Neural cell (in vitro differentiated cells): Measurements from ENCODE around the gene KREMEN1. TPM values are rescaled to one million over a fixed set of nuclear protein-coding genes. Genes with fewer than 3 reads are reported as not detected.

Source experiments
- H2AFZ ChIP-seq: fragments of 200-600, 300-800 bp; sonication (generic), shearing (Covaris generic); 2 replicates; pipeline ENCODE4 v1.6.0; 2014; ENCODE audit warnings: low read depth, mild to moderate bottlenecking, antibody characterized with exemption, low read length, moderate library complexity
- H3F3A ChIP-seq: fragments of 200-600 bp; shearing (Covaris generic); 2 replicates; pipeline ENCODE4 v1.6.1; 2016; ENCODE audit warnings: mild to moderate bottlenecking, moderate library complexity, mixed read lengths, antibody characterized with exemption, low read length; ENCODE audit not compliant: insufficient read depth, poor library complexity, severe bottlenecking
- H3K27ac ChIP-seq: fragments of 200-600, 300-800 bp; sonication (generic), shearing (Covaris generic); 2 replicates; pipeline ENCODE4 v1.5.1; 2014; ENCODE audit warnings: mild to moderate bottlenecking, low read length, moderate library complexity
- H3K27me3 ChIP-seq: fragments of 300-800, 200-600 bp; sonication (generic), shearing (Covaris generic); 2 replicates; pipeline ENCODE4 v1.6.0; 2014; ENCODE audit warnings: mild to moderate bottlenecking, low read depth, low read length, moderate library complexity; ENCODE audit not compliant: insufficient read depth
- H3K36me3 ChIP-seq: fragments of 300-800, 200-600 bp; sonication (generic), shearing (Covaris generic); 2 replicates; pipeline ENCODE4 v1.5.1; 2014; ENCODE audit warnings: mild to moderate bottlenecking, antibody characterized with exemption, low read length, moderate library complexity; ENCODE audit not compliant: insufficient read depth
- H3K4me2 ChIP-seq: fragments of 300-800, 200-600 bp; sonication (generic), shearing (Covaris generic); 2 replicates; pipeline ENCODE4 v1.6.0; 2014; ENCODE audit warnings: mild to moderate bottlenecking, low read length
- H3K4me3 ChIP-seq: fragments of 300-800, 200-600 bp; sonication (generic), shearing (Covaris generic); 2 replicates; pipeline ENCODE4 v1.5.1; 2014; ENCODE audit warnings: mild to moderate bottlenecking, low read length, moderate library complexity
- H3K79me2 ChIP-seq: fragments of 200-600 bp; shearing (Covaris generic); replicated peaks from 2 replicates; pipeline ENCODE4 v1.6.0; 2014; ENCODE audit warnings: mild to moderate bottlenecking, low read length, moderate library complexity; ENCODE audit not compliant: insufficient read depth
- H3K9ac ChIP-seq: fragments of 300-800, 200-600 bp; sonication (generic), shearing (Covaris generic); 2 replicates; pipeline ENCODE4 v1.6.1; 2016; ENCODE audit warnings: mild to moderate bottlenecking, low read length, mixed read lengths
- H3K9me2 ChIP-seq: fragments of 200-600 bp; shearing (Covaris generic); 2 replicates; pipeline ENCODE4 v1.6.1; 2016; ENCODE audit warnings: mild to moderate bottlenecking, low read length, mixed read lengths; ENCODE audit not compliant: insufficient read depth
- H3K9me3 ChIP-seq: fragments of 200-600, 300-800 bp; sonication (generic), shearing (Covaris generic); 2 replicates; pipeline ENCODE4 v1.6.1; 2016; ENCODE audit warnings: mild to moderate bottlenecking, mixed run types, low read length, moderate library complexity, mixed read lengths
- H4K20me1 ChIP-seq: fragments of 200-600 bp; shearing (Covaris generic); 2 replicates; pipeline ENCODE4 v1.6.1; 2016; ENCODE audit warnings: mild to moderate bottlenecking, mixed run types; ENCODE audit not compliant: insufficient read depth
- EP300 ChIP-seq: fragments of 450-650 bp; conservative IDR thresholded peaks from 2 replicates; pipeline ENCODE4 v1.6.1; 2014; ENCODE audit warnings: antibody characterized with exemption, mild to moderate bottlenecking, moderate library complexity; ENCODE audit not compliant: poor library complexity, severe bottlenecking
- EZH2 ChIP-seq: fragments of 200-600, 300-800 bp; shearing (Covaris generic), sonication (generic); IDR thresholded peaks from 2 replicates; pipeline ENCODE4 v1.6.1; 2014; ENCODE audit warnings: antibody characterized with exemption, low read length, borderline replicate concordance, mild to moderate bottlenecking; ENCODE audit not compliant: insufficient read depth, poor library complexity, severe bottlenecking
- MXI1 ChIP-seq: fragments of 450-650 bp; conservative IDR thresholded peaks from 2 replicates; pipeline ENCODE4 v1.6.1; 2014; ENCODE audit warnings: antibody characterized with exemption, mild to moderate bottlenecking; ENCODE audit not compliant: poor library complexity, severe bottlenecking
- POLR2AphosphoS5 ChIP-seq: IDR thresholded peaks from 2 replicates; pipeline ENCODE4 v1.6.1; 2012
- RAD21 ChIP-seq: fragments of 450-650 bp; conservative IDR thresholded peaks from 2 replicates; pipeline ENCODE4 v1.6.1; 2014; ENCODE audit warnings: antibody characterized with exemption, mild to moderate bottlenecking, moderate library complexity
- SMC3 ChIP-seq: fragments of 450-650 bp; conservative IDR thresholded peaks from 2 replicates; pipeline ENCODE4 v1.6.1; 2014; ENCODE audit warnings: antibody characterized with exemption, mild to moderate bottlenecking, moderate library complexity; ENCODE audit not compliant: poor library complexity
- TAF1 ChIP-seq: IDR thresholded peaks from 2 replicates; pipeline ENCODE4 v1.6.1; 2012; ENCODE audit warnings: low read depth
- polyA plus RNA-seq: library from polyadenylated mRNA; depleted of rRNA; stranded (reverse); fragments of >200 nt; gene quantifications from 2 replicates; pipeline ENCODE4 v1.2.3, GENCODE V29; 2014
- TF ChIP-seq, protein P1 (sequence below): IDR thresholded peaks from 2 replicates; pipeline ENCODE4 v1.6.1; 2012; ENCODE audit warnings: borderline replicate concordance
- TF ChIP-seq, protein P2 (sequence below): fragments of 450-650 bp; IDR thresholded peaks from 2 replicates; pipeline ENCODE4 v1.5.1; 2014; ENCODE audit warnings: antibody characterized with exemption, mild to moderate bottlenecking, moderate library complexity; ENCODE audit not compliant: poor library complexity, severe bottlenecking

The KREMEN1 gene
- polyA plus RNA-seq, 1 donor from 2014 or later = 3.3 TPM

DNA sequence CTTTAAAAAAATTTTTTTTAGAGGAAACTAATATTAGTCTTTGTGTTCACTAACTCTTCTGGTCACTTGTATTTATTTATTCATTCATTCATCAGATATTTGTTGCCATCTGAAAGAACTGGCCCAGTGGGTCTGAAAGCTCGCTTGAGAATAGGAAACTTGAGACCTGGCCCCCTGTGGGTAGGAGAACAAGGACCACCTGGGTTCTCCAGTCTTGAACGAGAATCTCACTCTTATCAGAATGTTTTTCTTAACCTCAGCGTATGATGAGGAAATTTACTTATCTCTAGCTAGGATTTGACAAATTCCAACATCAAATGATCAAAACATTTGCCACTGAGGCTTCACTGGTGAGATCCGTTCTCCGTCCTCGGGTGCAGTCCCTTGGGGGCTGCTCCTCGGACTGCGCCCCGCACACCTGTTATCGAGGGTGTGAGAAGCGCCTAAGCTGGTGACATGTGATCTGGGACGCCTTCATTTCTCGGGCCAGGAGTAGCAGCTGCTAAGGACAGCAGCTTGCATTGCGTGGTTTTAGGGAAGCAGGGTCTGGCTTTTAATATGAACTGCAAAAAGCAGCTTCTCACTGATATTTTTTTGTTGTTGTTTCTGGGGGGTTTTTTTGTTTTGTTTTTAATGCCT is 17.5 kb upstream of the KREMEN1 start:
- Histone ChIP-seq H3K36me3 (no peaks in the 10 kb centered on the region), H3K4me2 (no peak overlapping the region), H3K79me2 (no peaks in the 10 kb centered on the region), H3K9me3 (no peaks in the 10 kb centered on the region), H3K4me3 (no peak overlapping the region), H4K20me1 (no peaks in the 10 kb centered on the region), H3K27ac (no peak overlapping the region), H3K27me3 (no peaks in the 10 kb centered on the region), H2AFZ (no peak overlapping the region), H3F3A (no peaks in the 10 kb centered on the region), H3K9me2 (no peaks in the 10 kb centered on the region), H3K9ac (no peak overlapping the region)
- no peak for TF ChIP-seq EZH2
- no peak for TF ChIP-seq MXI1
- TF ChIP-seq RAD21 = no peak
- TF ChIP-seq, protein P1, sequence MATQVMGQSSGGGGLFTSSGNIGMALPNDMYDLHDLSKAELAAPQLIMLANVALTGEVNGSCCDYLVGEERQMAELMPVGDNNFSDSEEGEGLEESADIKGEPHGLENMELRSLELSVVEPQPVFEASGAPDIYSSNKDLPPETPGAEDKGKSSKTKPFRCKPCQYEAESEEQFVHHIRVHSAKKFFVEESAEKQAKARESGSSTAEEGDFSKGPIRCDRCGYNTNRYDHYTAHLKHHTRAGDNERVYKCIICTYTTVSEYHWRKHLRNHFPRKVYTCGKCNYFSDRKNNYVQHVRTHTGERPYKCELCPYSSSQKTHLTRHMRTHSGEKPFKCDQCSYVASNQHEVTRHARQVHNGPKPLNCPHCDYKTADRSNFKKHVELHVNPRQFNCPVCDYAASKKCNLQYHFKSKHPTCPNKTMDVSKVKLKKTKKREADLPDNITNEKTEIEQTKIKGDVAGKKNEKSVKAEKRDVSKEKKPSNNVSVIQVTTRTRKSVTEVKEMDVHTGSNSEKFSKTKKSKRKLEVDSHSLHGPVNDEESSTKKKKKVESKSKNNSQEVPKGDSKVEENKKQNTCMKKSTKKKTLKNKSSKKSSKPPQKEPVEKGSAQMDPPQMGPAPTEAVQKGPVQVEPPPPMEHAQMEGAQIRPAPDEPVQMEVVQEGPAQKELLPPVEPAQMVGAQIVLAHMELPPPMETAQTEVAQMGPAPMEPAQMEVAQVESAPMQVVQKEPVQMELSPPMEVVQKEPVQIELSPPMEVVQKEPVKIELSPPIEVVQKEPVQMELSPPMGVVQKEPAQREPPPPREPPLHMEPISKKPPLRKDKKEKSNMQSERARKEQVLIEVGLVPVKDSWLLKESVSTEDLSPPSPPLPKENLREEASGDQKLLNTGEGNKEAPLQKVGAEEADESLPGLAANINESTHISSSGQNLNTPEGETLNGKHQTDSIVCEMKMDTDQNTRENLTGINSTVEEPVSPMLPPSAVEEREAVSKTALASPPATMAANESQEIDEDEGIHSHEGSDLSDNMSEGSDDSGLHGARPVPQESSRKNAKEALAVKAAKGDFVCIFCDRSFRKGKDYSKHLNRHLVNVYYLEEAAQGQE = no peak
- TF ChIP-seq, protein P2, sequence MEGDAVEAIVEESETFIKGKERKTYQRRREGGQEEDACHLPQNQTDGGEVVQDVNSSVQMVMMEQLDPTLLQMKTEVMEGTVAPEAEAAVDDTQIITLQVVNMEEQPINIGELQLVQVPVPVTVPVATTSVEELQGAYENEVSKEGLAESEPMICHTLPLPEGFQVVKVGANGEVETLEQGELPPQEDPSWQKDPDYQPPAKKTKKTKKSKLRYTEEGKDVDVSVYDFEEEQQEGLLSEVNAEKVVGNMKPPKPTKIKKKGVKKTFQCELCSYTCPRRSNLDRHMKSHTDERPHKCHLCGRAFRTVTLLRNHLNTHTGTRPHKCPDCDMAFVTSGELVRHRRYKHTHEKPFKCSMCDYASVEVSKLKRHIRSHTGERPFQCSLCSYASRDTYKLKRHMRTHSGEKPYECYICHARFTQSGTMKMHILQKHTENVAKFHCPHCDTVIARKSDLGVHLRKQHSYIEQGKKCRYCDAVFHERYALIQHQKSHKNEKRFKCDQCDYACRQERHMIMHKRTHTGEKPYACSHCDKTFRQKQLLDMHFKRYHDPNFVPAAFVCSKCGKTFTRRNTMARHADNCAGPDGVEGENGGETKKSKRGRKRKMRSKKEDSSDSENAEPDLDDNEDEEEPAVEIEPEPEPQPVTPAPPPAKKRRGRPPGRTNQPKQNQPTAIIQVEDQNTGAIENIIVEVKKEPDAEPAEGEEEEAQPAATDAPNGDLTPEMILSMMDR = no peak
- TF ChIP-seq EP300 = no peak
- no peak for TF ChIP-seq TAF1
- TF ChIP-seq SMC3 = no peak
- TF ChIP-seq POLR2AphosphoS5 = no peak

DNA sequence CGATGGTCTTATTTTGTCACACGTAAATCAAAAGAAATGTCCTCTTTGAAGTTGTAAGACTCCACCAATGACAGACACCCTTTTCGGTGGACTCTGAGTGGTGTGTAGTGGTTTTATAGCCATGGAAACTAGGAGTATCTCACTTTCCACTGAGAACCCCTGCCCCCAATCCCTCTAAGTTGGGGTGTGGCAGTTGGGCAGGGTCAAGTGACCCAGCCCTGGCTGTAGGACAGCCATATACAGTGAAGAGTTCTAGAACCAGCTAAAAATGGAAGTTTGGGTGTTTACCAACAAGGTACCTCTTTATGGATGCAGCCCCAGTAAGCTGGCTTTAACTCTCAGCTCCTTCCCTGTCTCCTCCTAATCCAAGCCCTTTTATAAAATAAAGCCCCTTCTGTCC is 16.4 kb upstream of the KREMEN1 start:
- no peak overlapping the region for H3K4me3 ChIP-seq
- H3K9ac ChIP-seq = no peak overlapping the region
- H3K27me3 ChIP-seq = no peaks in the 10 kb centered on the region
- no peak overlapping the region for H2AFZ ChIP-seq
- no peaks in the 10 kb centered on the region for H4K20me1 ChIP-seq
- no peaks in the 10 kb centered on the region for H3K9me2 ChIP-seq
- TF ChIP-seq MXI1 (no peak), RAD21 (no peak), EP300 (no peak), SMC3 (no peak)
- TF ChIP-seq, protein P1 = no peak
- TF ChIP-seq, protein P2 = no peak
- H3K9me3 ChIP-seq = no peaks in the 10 kb centered on the region
- no peaks in the 10 kb centered on the region for H3K79me2 ChIP-seq
- H3F3A ChIP-seq = no peaks in the 10 kb centered on the region
- H3K36me3 ChIP-seq = no peaks in the 10 kb centered on the region
- no peak overlapping the region for H3K27ac ChIP-seq
- H3K4me2 ChIP-seq = no peak overlapping the region
